MM.1S (cell line): ENCODE measurements around the gene PTCD2.

Experiments used
- DNase-seq: peaks from one replicate; pipeline ENCODE4 v3.0.0-alpha.2; 2015
- H2AFZ ChIP-seq: fragments of 300-600 bp; sonication (generic); 2 replicates; pipeline ENCODE4 v1.6.0; 2016; ENCODE audit warnings: antibody characterized with exemption, low read length
- H3F3A ChIP-seq: fragments of 300-600 bp; sonication (generic); 2 replicates; pipeline ENCODE4 v1.6.1; 2016; ENCODE audit warnings: mild to moderate bottlenecking, antibody characterized with exemption, low read length, moderate library complexity, mixed read lengths; ENCODE audit not compliant: insufficient read depth
- H3K27ac ChIP-seq: fragments of 300-600 bp; sonication (generic); 2 replicates; pipeline ENCODE4 v1.5.1; 2016; ENCODE audit warnings: mild to moderate bottlenecking, low read length
- H3K27me3 ChIP-seq: fragments of 300-600 bp; sonication (generic); replicated peaks from 2 replicates; pipeline ENCODE4 v1.6.0; 2016; ENCODE audit warnings: low read length; ENCODE audit not compliant: insufficient read depth
- H3K36me3 ChIP-seq: fragments of 300-600 bp; sonication (generic); replicated peaks from 2 replicates; pipeline ENCODE4 v1.6.1; 2016; ENCODE audit warnings: mild to moderate bottlenecking, low read length, mixed read lengths; ENCODE audit not compliant: insufficient read depth
- H3K4me1 ChIP-seq: fragments of 300-600 bp; sonication (generic); 2 replicates; pipeline ENCODE4 v1.6.1; 2016; ENCODE audit warnings: low read length, mixed read lengths
- H3K4me2 ChIP-seq: fragments of 300-600 bp; sonication (generic); 2 replicates; pipeline ENCODE4 v1.6.0; 2016; ENCODE audit warnings: low read depth, low read length
- H3K4me3 ChIP-seq: fragments of 300-600 bp; sonication (generic); 2 replicates; pipeline ENCODE4 v1.5.1; 2016; ENCODE audit warnings: low read length, mixed read lengths
- H3K79me2 ChIP-seq: fragments of 300-600 bp; sonication (generic); 2 replicates; pipeline ENCODE4 v1.6.1; 2016; ENCODE audit warnings: mixed run types, low read length, mixed read lengths
- H3K9ac ChIP-seq: fragments of 300-600 bp; sonication (generic); 2 replicates; pipeline ENCODE4 v1.6.1; 2016; ENCODE audit warnings: low read length, mixed read lengths
- H3K9me2 ChIP-seq: fragments of 300-600 bp; sonication (generic); replicated peaks from 2 replicates; pipeline ENCODE4 v1.6.1; 2016; ENCODE audit warnings: mild to moderate bottlenecking, low read length, mixed read lengths; ENCODE audit not compliant: insufficient read depth
- H3K9me3 ChIP-seq: fragments of 300-600 bp; sonication (generic); replicated peaks from 2 replicates; pipeline ENCODE4 v1.6.1; 2016; ENCODE audit warnings: mild to moderate bottlenecking, low read length, mixed read lengths; ENCODE audit not compliant: insufficient read depth
- H4K20me1 ChIP-seq: fragments of 300-600 bp; sonication (generic); 2 replicates; pipeline ENCODE4 v1.6.1; 2016; ENCODE audit warnings: mild to moderate bottlenecking, low read length, moderate library complexity, mixed read lengths; ENCODE audit not compliant: insufficient read depth
- EZH2 ChIP-seq: fragments of 300-600 bp; sonication (generic); optimal IDR thresholded peaks from 2 replicates; pipeline ENCODE3; 2017; ENCODE audit warnings: low read depth, mild to moderate bottlenecking, antibody characterized with exemption, low read length, mixed read lengths
- EZH2phosphoT487 ChIP-seq: fragments of 300-600 bp; sonication (generic); IDR thresholded peaks from 2 replicates; pipeline ENCODE4 v1.6.1; 2018; ENCODE audit warnings: antibody characterized with exemption, low read length
- TF ChIP-seq, protein P1 (sequence below): fragments of 300-600 bp; sonication (generic); IDR thresholded peaks from 2 replicates; pipeline ENCODE4 v1.5.1; 2016; ENCODE audit warnings: antibody characterized with exemption, low read length, mixed read lengths

The PTCD2 gene

DNA sequence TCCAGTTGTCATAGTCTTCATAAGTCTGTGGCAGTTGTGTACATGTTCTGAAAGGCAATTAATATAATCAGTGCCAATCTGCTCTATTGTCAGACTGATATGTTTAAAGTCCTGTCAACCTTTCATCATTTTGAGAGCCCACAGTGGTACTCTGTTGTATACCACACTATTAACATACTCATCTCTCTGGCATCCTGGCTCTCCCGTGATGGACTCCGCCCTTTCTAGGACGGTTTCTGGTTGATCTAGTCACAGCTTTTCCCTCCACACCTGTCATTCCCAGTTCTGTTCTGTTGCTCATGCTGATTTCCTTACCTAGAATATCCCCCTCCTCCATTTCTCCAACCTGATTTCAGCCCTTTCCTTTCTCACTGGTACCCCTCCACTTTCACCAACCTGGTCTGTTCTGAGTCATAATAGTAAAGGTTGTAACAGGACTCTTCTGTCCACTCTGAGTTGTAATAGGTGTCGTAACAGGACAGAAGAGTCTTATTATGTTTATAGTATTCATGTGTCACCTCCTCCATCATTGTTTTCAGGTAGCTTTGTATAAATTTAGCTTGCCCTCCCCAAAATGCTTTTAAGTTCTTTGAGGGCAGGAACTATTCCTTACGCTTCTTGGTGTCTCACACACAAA lies 4.1 kb downstream of the PTCD2 start:
- Histone ChIP-seq H3F3A (peaks cover 4% of the 10 kb centered on the region; the same call in 1 of the 2 replicates), H3K9ac (no peak overlapping the region), H3K27me3 (no peaks in the 10 kb centered on the region), H3K4me2 (no peak overlapping the region), H3K9me2 (no peaks in the 10 kb centered on the region), H3K4me3 (no peak overlapping the region), H3K36me3 (no peaks in the 10 kb centered on the region), H3K4me1 (no peaks in the 10 kb centered on the region), H4K20me1 (no peaks in the 10 kb centered on the region), H3K27ac (no peak overlapping the region), H2AFZ (no peak overlapping the region), H3K79me2 (peaks cover 15% of the 10 kb centered on the region), H3K9me3 (no peaks in the 10 kb centered on the region)
- DNase-seq = no peak
- TF ChIP-seq, protein P1, sequence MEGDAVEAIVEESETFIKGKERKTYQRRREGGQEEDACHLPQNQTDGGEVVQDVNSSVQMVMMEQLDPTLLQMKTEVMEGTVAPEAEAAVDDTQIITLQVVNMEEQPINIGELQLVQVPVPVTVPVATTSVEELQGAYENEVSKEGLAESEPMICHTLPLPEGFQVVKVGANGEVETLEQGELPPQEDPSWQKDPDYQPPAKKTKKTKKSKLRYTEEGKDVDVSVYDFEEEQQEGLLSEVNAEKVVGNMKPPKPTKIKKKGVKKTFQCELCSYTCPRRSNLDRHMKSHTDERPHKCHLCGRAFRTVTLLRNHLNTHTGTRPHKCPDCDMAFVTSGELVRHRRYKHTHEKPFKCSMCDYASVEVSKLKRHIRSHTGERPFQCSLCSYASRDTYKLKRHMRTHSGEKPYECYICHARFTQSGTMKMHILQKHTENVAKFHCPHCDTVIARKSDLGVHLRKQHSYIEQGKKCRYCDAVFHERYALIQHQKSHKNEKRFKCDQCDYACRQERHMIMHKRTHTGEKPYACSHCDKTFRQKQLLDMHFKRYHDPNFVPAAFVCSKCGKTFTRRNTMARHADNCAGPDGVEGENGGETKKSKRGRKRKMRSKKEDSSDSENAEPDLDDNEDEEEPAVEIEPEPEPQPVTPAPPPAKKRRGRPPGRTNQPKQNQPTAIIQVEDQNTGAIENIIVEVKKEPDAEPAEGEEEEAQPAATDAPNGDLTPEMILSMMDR = no peak
- TF ChIP-seq EZH2 (no peak), EZH2phosphoT487 (no peak)

DNA sequence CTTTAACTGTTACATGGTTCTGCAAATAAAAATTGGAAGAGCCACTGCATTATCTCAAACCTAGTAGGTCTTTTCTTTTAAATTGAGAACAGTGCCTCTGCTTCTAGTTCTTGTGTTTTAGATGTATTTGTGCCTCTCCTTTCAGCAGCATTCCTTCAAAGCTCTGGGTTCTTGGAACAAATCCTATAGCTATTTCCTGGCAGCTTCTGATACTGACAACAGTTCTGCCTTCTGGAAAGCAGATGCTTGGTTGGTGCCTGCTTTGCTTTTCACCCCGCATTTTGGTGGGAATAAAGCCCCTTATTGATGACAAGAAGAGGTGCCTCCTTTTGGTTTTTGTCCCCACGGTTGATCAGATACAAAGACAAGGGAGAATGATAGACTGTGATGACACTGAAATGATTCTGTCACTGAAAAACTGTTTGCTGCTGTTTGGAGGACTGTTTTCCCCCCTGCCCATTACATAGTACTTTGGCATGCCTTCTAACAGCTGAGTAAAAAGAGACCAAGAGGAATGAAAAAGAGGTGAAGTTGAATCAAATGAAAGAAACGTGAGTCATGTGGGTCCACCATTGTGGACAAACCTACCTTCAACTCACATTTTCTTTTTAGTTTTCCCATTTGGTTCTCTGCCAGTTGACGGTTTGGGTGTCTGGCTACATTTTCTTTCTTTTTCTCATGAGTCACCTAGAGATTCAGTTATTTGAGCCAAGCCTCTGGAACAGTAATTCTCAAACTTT lies 5.6 kb downstream of the PTCD2 start:
- no peaks in the 10 kb centered on the region for H3K36me3 ChIP-seq
- peaks cover 4% of the 10 kb centered on the region; the same call in 1 of the 2 replicates for H3K79me2 ChIP-seq
- no peaks in the 10 kb centered on the region for H3K9me2 ChIP-seq
- H3K9ac ChIP-seq = no peak overlapping the region
- H3F3A ChIP-seq = no peaks in the 10 kb centered on the region; the same call in 1 of the 2 replicates
- TF ChIP-seq EZH2phosphoT487 = no peak
- TF ChIP-seq, protein P1 = no peak
- TF ChIP-seq EZH2 = no peak
- H3K4me2 ChIP-seq = no peak overlapping the region
- no peak for DNase-seq
- no peaks in the 10 kb centered on the region for H3K27me3 ChIP-seq
- no peaks in the 10 kb centered on the region for H4K20me1 ChIP-seq
- H2AFZ ChIP-seq = no peak overlapping the region
- H3K27ac ChIP-seq = no peak overlapping the region
- no peak overlapping the region for H3K4me3 ChIP-seq
- no peaks in the 10 kb centered on the region for H3K9me3 ChIP-seq
- no peaks in the 10 kb centered on the region for H3K4me1 ChIP-seq

DNA sequence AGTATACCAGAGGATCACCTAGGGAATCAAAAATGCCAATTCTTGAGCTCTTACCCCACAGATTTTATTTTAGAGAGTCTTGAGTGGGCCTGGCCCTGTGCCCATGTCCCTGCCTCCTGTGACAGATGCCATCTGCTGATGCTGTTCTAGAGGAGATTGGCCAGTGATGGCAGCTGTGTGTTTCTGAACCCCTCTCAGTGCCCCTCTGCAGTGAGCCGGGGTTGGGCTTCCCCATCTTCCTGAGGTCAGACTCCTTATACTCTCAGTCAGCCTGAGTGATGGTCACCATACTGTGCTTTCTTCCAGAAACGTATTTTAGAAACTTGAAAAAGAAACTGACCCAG lies 6.1 kb downstream of the PTCD2 start:
- Histone ChIP-seq H3K27ac (no peak overlapping the region), H3K36me3 (no peaks in the 10 kb centered on the region), H3F3A (no peaks in the 10 kb centered on the region; the same call in 1 of the 2 replicates), H3K79me2 (0 out of 2 replicates have a peak, but pooled peaks cover under 1% of the 10 kb centered on the region), H2AFZ (no peak overlapping the region), H3K9me3 (no peaks in the 10 kb centered on the region), H3K9ac (no peak overlapping the region), H3K27me3 (no peaks in the 10 kb centered on the region), H3K4me3 (no peak overlapping the region), H3K4me2 (no peak overlapping the region), H3K4me1 (no peaks in the 10 kb centered on the region), H4K20me1 (no peaks in the 10 kb centered on the region), H3K9me2 (no peaks in the 10 kb centered on the region)
- no peak for DNase-seq
- TF ChIP-seq EZH2 (no peak), EZH2phosphoT487 (no peak)
- TF ChIP-seq, protein P1 = no peak
